Neural cell (in vitro differentiated cells): ENCODE measurements around the gene GGA1.

ENCODE experiments used
- EP300 ChIP-seq: fragments of 450-650 bp; conservative IDR thresholded peaks from 2 replicates; pipeline ENCODE4 v1.6.1; 2014; ENCODE audit warnings: antibody characterized with exemption, mild to moderate bottlenecking, moderate library complexity; ENCODE audit not compliant: poor library complexity, severe bottlenecking
- EZH2 ChIP-seq: fragments of 200-600, 300-800 bp; shearing (Covaris generic), sonication (generic); IDR thresholded peaks from 2 replicates; pipeline ENCODE4 v1.6.1; 2014; ENCODE audit warnings: antibody characterized with exemption, low read length, borderline replicate concordance, mild to moderate bottlenecking; ENCODE audit not compliant: insufficient read depth, poor library complexity, severe bottlenecking
- POLR2AphosphoS5 ChIP-seq: IDR thresholded peaks from 2 replicates; pipeline ENCODE4 v1.6.1; 2012
- TF ChIP-seq, protein P1 (sequence below): fragments of 450-650 bp; IDR thresholded peaks from 2 replicates; pipeline ENCODE4 v1.5.1; 2014; ENCODE audit warnings: antibody characterized with exemption, mild to moderate bottlenecking, moderate library complexity; ENCODE audit not compliant: poor library complexity, severe bottlenecking
- TF ChIP-seq, protein P2 (sequence below): IDR thresholded peaks from 2 replicates; pipeline ENCODE4 v1.6.1; 2012; ENCODE audit warnings: borderline replicate concordance

DNA sequence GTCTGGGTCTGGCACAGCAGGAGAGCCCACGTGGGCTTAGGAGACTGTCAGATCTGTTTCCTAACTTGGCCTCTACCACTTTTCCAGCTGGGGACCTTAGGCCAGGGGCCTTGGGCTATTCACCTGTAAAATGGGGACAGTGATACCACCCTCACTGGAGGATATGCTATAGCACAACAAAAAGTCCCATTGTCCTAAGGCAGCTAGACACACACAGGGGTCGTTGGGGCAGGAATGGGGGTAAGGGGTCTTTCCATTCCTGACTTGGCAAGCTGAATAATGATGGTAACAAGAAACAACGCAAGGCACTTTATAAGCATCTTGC is 28.3 kb downstream of the GGA1 start:
- TF ChIP-seq, protein P1, sequence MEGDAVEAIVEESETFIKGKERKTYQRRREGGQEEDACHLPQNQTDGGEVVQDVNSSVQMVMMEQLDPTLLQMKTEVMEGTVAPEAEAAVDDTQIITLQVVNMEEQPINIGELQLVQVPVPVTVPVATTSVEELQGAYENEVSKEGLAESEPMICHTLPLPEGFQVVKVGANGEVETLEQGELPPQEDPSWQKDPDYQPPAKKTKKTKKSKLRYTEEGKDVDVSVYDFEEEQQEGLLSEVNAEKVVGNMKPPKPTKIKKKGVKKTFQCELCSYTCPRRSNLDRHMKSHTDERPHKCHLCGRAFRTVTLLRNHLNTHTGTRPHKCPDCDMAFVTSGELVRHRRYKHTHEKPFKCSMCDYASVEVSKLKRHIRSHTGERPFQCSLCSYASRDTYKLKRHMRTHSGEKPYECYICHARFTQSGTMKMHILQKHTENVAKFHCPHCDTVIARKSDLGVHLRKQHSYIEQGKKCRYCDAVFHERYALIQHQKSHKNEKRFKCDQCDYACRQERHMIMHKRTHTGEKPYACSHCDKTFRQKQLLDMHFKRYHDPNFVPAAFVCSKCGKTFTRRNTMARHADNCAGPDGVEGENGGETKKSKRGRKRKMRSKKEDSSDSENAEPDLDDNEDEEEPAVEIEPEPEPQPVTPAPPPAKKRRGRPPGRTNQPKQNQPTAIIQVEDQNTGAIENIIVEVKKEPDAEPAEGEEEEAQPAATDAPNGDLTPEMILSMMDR = no peak
- TF ChIP-seq, protein P2, sequence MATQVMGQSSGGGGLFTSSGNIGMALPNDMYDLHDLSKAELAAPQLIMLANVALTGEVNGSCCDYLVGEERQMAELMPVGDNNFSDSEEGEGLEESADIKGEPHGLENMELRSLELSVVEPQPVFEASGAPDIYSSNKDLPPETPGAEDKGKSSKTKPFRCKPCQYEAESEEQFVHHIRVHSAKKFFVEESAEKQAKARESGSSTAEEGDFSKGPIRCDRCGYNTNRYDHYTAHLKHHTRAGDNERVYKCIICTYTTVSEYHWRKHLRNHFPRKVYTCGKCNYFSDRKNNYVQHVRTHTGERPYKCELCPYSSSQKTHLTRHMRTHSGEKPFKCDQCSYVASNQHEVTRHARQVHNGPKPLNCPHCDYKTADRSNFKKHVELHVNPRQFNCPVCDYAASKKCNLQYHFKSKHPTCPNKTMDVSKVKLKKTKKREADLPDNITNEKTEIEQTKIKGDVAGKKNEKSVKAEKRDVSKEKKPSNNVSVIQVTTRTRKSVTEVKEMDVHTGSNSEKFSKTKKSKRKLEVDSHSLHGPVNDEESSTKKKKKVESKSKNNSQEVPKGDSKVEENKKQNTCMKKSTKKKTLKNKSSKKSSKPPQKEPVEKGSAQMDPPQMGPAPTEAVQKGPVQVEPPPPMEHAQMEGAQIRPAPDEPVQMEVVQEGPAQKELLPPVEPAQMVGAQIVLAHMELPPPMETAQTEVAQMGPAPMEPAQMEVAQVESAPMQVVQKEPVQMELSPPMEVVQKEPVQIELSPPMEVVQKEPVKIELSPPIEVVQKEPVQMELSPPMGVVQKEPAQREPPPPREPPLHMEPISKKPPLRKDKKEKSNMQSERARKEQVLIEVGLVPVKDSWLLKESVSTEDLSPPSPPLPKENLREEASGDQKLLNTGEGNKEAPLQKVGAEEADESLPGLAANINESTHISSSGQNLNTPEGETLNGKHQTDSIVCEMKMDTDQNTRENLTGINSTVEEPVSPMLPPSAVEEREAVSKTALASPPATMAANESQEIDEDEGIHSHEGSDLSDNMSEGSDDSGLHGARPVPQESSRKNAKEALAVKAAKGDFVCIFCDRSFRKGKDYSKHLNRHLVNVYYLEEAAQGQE = no peak
- TF ChIP-seq EZH2 (no peak), EP300 (no peak), POLR2AphosphoS5 (no peak)
